ENCODE measurements around the gene EXOC3L2. TPM values are rescaled to one million over a fixed set of nuclear protein-coding genes. Genes with fewer than 3 reads are reported as not detected.

Gene EXOC3L2
- total RNA-seq, 1 experiment from 2014 or later, result not detected

DNA sequence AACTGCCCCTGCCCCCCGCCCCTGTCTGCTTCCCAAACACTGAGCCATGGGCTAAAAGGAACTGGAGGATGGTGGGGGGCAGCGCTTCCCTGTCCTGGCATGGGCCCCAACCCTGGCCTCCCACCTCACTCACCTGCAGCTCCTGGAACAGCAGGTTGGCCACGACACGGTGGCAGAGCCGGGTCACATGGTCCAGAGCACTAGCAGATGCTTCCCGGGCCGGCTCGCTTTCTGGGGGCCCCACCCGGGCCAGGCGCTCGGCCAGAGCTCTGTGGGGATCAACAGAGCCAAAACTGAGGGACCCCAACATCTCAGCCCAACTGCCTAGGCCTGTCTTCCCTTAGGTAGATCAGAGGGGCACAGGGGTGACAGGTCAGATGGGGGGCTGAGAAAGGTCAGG lies 20.6 kb downstream of the EXOC3L2 start:
- ChIA-PET CTCF (no interaction called here), RAD21 (ENCODE audit: low non-redundant PET in 1 of 2, low total read pairs in 2 of 2, uncharacterized antibody in 2 of 2, unreplicated experiment in 2 of 2) (no interaction called here), POLR2A (no interaction called here)
- intact Hi-C loops (cut with micrococcal nuclease), result no loop called here
- Histone ChIP-seq H2AFZ (ENCODE audit: low read depth, low read length, poor library complexity, severe bottlenecking) (no peak overlapping the region), H3K4me1 (ENCODE audit: control insufficient read depth in 1 of 2, insufficient read depth in 2 of 2, low read length in 2 of 2) (no peaks in the 10 kb centered on the region), H3K9ac (ENCODE audit: low read length) (no peak overlapping the region), H3K9me3 (ENCODE audit: control insufficient read depth in 1 of 2, insufficient read depth in 1 of 2, low read depth in 1 of 2, low read length in 2 of 2) (no peaks in the 10 kb centered on the region), H3K27me3 (ENCODE audit: insufficient read depth, low read length) (no peaks in the 10 kb centered on the region), H3K36me3 (ENCODE audit: control insufficient read depth in 1 of 2, insufficient read depth in 2 of 2, low read length in 2 of 2) (no peaks in the 10 kb centered on the region), H3K4me3 (replicated peaks in 1 of 2; ENCODE audit: low read depth in 1 of 2, low read length in 2 of 2) (no peak overlapping the region), H3K9me2 (ENCODE audit: insufficient read depth) (no peaks in the 10 kb centered on the region), H3K27ac (ENCODE audit: low read depth, low read length) (no peak overlapping the region), H3K79me2 (ENCODE audit: insufficient read depth, low read length) (no peaks in the 10 kb centered on the region), H4K20me1 (ENCODE audit: insufficient read depth) (no peaks in the 10 kb centered on the region), H3K4me2 (ENCODE audit: low read length) (no peak overlapping the region)
- BruUV-seq (replicated peaks), result no TSS peak
- no peak for DNase-seq (ENCODE audit: low read depth, low spot score)
- TF ChIP-seq SRF (IDR thresholded peaks at IDR 0.05; ENCODE audit: low read depth) (no peak), EZH2 (IDR thresholded peaks at IDR 0.05) (no peak), POLR2AphosphoS5 (IDR thresholded peaks at IDR 0.05; ENCODE audit: low read depth, low read length) (no peak), CTCF (IDR thresholded peaks at IDR 0.05 in 2 of 3, conservative IDR thresholded peaks at IDR 0.05 in 1 of 3; ENCODE audit: borderline replicate concordance in 1 of 3, insufficient read depth in 1 of 3, low read depth in 2 of 3, low read length in 2 of 3) (no peak), CBX3 (IDR thresholded peaks at IDR 0.05; ENCODE audit: low read depth) (no peak), FOSL1 (IDR thresholded peaks at IDR 0.05; ENCODE audit: low read depth) (no peak), ZNF274 (IDR thresholded peaks at IDR 0.05; ENCODE audit: low read depth, low read length) (no peak), TCF7L2 (IDR thresholded peaks at IDR 0.05; ENCODE audit: borderline replicate concordance, extremely low read depth, insufficient read depth, insufficient read length) (no peak), EGR1 (IDR thresholded peaks at IDR 0.05; ENCODE audit: low read depth) (no peak), ZFX (IDR thresholded peaks at IDR 0.05) (no peak)
- TF ChIP-seq, protein P1, sequence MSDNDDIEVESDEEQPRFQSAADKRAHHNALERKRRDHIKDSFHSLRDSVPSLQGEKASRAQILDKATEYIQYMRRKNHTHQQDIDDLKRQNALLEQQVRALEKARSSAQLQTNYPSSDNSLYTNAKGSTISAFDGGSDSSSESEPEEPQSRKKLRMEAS (IDR thresholded peaks at IDR 0.05), result no peak
- TF ChIP-seq, protein P2, sequence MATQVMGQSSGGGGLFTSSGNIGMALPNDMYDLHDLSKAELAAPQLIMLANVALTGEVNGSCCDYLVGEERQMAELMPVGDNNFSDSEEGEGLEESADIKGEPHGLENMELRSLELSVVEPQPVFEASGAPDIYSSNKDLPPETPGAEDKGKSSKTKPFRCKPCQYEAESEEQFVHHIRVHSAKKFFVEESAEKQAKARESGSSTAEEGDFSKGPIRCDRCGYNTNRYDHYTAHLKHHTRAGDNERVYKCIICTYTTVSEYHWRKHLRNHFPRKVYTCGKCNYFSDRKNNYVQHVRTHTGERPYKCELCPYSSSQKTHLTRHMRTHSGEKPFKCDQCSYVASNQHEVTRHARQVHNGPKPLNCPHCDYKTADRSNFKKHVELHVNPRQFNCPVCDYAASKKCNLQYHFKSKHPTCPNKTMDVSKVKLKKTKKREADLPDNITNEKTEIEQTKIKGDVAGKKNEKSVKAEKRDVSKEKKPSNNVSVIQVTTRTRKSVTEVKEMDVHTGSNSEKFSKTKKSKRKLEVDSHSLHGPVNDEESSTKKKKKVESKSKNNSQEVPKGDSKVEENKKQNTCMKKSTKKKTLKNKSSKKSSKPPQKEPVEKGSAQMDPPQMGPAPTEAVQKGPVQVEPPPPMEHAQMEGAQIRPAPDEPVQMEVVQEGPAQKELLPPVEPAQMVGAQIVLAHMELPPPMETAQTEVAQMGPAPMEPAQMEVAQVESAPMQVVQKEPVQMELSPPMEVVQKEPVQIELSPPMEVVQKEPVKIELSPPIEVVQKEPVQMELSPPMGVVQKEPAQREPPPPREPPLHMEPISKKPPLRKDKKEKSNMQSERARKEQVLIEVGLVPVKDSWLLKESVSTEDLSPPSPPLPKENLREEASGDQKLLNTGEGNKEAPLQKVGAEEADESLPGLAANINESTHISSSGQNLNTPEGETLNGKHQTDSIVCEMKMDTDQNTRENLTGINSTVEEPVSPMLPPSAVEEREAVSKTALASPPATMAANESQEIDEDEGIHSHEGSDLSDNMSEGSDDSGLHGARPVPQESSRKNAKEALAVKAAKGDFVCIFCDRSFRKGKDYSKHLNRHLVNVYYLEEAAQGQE (IDR thresholded peaks at IDR 0.05; ENCODE audit: low read depth), result no peak
- no peak for ATAC-seq

All from HCT116 (cell line).